ENCODE data around the gene HELQ. TPM values are rescaled to one million over a fixed set of nuclear protein-coding genes. Genes with fewer than 3 reads are reported as not detected.

The HELQ gene
- total RNA-seq, 1 donor from 2014 or later, result 14.7 TPM

DNA sequence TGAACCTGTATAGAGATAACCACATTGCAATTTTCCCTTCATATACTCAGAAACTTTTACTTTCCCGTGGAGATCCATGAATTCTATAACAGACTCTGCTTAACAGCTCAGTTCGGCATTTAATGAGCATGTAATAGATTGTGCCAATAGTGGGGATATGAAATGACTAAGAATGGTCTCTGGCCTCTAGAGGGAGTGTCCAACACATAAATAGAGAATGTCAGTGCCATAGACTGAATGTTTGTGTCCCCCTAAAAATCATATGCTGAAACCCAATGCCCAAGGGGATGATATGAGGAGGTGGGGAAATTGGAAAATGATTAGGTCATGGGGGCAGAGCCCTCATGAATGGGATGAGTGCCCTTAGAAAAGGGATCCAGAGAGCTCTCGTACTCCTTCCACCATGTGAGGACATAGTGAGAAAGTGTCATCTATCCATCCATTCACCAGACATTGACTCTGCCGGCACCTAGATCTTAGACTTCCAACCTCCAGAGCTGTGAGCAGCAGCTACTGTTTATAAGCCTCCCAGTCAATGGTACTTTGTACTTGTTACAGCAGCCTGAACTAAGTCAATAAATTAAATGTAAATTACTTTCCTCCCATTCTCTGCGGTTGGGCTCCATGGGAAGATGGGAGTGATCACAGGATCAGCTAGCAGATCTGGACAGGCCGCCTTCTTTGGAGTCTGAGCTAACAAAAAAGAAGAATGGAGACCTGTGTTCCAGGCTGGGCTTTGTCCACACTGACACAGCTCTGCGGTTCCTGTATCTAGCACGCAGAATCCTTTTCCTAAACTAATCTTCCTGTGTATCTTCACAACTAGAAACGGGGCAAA lies 92.9 kb downstream of the HELQ start:
- Mint-ChIP-seq H3K27ac (ENCODE audit: unreplicated experiment) (no peak overlapping the region), H3K36me3 (ENCODE audit: low read depth, unreplicated experiment) (no peaks in the 10 kb centered on the region), H3K27me3 (ENCODE audit: unreplicated experiment) (peaks cover 1% of the 10 kb centered on the region), H3K4me1 (ENCODE audit: unreplicated experiment) (peaks cover 2% of the 10 kb centered on the region), H3K9me3 (ENCODE audit: unreplicated experiment) (no peaks in the 10 kb centered on the region), H3K4me3 (ENCODE audit: unreplicated experiment) (no peak overlapping the region)
- TF ChIP-seq, protein P1, sequence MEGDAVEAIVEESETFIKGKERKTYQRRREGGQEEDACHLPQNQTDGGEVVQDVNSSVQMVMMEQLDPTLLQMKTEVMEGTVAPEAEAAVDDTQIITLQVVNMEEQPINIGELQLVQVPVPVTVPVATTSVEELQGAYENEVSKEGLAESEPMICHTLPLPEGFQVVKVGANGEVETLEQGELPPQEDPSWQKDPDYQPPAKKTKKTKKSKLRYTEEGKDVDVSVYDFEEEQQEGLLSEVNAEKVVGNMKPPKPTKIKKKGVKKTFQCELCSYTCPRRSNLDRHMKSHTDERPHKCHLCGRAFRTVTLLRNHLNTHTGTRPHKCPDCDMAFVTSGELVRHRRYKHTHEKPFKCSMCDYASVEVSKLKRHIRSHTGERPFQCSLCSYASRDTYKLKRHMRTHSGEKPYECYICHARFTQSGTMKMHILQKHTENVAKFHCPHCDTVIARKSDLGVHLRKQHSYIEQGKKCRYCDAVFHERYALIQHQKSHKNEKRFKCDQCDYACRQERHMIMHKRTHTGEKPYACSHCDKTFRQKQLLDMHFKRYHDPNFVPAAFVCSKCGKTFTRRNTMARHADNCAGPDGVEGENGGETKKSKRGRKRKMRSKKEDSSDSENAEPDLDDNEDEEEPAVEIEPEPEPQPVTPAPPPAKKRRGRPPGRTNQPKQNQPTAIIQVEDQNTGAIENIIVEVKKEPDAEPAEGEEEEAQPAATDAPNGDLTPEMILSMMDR (IDR thresholded peaks at IDR 0.05; ENCODE audit: unreplicated experiment), result no peak
- DNase-seq (ENCODE audit: low spot score), result no peak

DNA sequence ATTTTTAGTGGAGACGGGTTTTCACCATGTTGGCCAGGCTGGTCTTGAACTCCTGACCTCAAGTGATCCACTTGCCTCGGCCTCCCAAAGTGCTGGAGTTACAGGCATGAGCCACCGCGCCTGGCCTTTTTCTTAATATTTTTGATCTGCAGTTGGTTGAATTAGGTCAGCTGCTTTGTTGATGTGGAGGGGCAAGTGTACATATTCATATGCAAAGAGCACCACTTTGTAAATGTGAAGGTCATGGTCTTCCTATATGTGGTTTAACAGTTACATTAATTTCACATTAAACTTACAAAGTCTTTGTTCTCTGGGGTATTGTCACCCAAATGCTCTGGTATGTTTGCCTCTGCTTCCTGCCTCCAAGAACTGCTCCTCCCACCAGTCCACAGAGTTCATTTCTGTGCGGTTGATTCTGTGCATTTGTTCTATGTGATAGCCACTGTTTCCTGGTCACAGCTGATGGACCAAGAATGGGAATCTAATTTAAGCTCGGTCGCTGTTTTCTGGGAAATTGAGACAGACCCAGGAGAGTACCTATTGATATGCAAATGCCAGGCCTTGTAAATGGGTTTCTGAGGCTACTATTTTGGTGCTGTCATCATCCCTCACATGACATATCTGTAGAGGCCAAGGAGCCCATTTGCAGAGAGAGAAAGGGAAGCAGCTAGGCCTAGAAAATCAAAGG lies 94.1 kb downstream of the HELQ start:
- no peak for DNase-seq (ENCODE audit: low spot score)
- TF ChIP-seq, protein P1 (IDR thresholded peaks at IDR 0.05; ENCODE audit: unreplicated experiment), result no peak
- H3K4me3 Mint-ChIP-seq (ENCODE audit: unreplicated experiment), result no peak overlapping the region
- peaks cover 8% of the 10 kb centered on the region for H3K4me1 Mint-ChIP-seq (ENCODE audit: unreplicated experiment)
- H3K27me3 Mint-ChIP-seq (ENCODE audit: unreplicated experiment), result peaks cover 2% of the 10 kb centered on the region
- H3K27ac Mint-ChIP-seq (ENCODE audit: unreplicated experiment), result no peak overlapping the region
- no peaks in the 10 kb centered on the region for H3K9me3 Mint-ChIP-seq (ENCODE audit: unreplicated experiment)
- no peaks in the 10 kb centered on the region for H3K36me3 Mint-ChIP-seq (ENCODE audit: low read depth, unreplicated experiment)

DNA sequence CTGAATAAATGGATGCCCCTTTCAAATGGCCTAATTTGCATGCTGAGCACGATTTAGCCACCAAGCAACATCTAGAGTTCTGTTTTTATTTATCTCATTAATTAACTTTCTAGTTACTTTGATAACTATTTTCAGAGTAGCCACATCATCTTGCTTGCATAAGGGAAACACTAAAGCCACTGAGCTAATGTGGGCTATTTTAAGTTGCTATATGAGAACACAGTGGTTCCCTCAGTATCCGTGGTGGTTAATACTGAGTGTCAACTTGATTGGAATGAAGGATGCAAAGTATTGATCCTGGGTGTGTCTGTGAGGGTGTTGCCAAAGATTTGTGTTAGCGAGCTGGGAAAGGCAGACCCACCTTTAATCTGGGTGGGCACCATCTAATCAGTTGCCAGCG lies 95.6 kb downstream of the HELQ start:
- Mint-ChIP-seq H3K36me3 (ENCODE audit: low read depth, unreplicated experiment) (no peaks in the 10 kb centered on the region), H3K4me3 (ENCODE audit: unreplicated experiment) (no peak overlapping the region), H3K27me3 (ENCODE audit: unreplicated experiment) (peaks cover 4% of the 10 kb centered on the region), H3K9me3 (ENCODE audit: unreplicated experiment) (no peaks in the 10 kb centered on the region), H3K4me1 (ENCODE audit: unreplicated experiment) (peaks cover 13% of the 10 kb centered on the region), H3K27ac (ENCODE audit: unreplicated experiment) (no peak overlapping the region)
- TF ChIP-seq, protein P1 (IDR thresholded peaks at IDR 0.05; ENCODE audit: unreplicated experiment), result no peak
- no peak for DNase-seq (ENCODE audit: low spot score)

DNA sequence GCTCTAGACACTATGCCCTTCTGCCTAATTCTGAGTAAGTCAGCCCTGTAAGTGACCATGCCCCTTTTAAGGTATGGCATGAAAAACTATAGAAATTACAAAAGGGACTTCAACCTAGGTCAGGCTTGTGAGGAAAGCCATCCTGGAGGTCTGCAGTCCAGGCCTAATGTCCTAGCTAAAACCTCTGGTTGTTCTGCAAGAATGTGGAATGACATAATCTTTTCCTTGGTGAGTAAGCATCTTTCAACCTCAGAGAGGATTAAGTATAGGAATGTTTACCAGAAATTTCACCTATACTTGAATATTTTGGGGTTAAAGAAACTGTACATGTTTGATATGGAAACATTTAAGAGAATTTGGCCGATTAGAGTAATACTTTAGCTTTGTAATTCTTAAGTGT lies 97.2 kb downstream of the HELQ start:
- H3K27me3 Mint-ChIP-seq (ENCODE audit: unreplicated experiment), result peaks cover 4% of the 10 kb centered on the region
- no peak overlapping the region for H3K27ac Mint-ChIP-seq (ENCODE audit: unreplicated experiment)
- no peak for DNase-seq (ENCODE audit: low spot score)
- TF ChIP-seq, protein P1 (IDR thresholded peaks at IDR 0.05; ENCODE audit: unreplicated experiment), result no peak
- peaks cover 13% of the 10 kb centered on the region for H3K4me1 Mint-ChIP-seq (ENCODE audit: unreplicated experiment)
- H3K4me3 Mint-ChIP-seq (ENCODE audit: unreplicated experiment), result no peak overlapping the region
- no peaks in the 10 kb centered on the region for H3K9me3 Mint-ChIP-seq (ENCODE audit: unreplicated experiment)
- no peaks in the 10 kb centered on the region for H3K36me3 Mint-ChIP-seq (ENCODE audit: low read depth, unreplicated experiment)

Other genes with a start within 250 kb of the HELQ start
- gene COQ2, start 171.0 kb downstream of the HELQ start, total RNA-seq (ENCODE audit: unreplicated experiment), result 14.1 TPM
- gene HPSE, start 121.0 kb downstream of the HELQ start, total RNA-seq (ENCODE audit: unreplicated experiment), result 41.0 TPM
- 36.4 TPM for gene MRPS18C, start 235 bp upstream of the HELQ start, total RNA-seq (ENCODE audit: unreplicated experiment)
- gene ABRAXAS1, start 29.3 kb upstream of the HELQ start, total RNA-seq (ENCODE audit: unreplicated experiment), result 37.5 TPM
- 16.0 TPM for gene GPAT3, start 80.3 kb upstream of the HELQ start, total RNA-seq (ENCODE audit: unreplicated experiment)